Glutamatergic neuron (in vitro differentiated cells): ENCODE results near the gene BMP6. TPM values are rescaled to one million over a fixed set of nuclear protein-coding genes. Genes with fewer than 3 reads are reported as not detected.

Experiments used
- DNase-seq: peaks from one replicate; pipeline ENCODE4 v3.0.0; 2022
- H3K27ac Mint-ChIP-seq: one replicate; pipeline ENCODE4 v1.8.0; 2020; ENCODE audit warnings: mild to moderate bottlenecking, mixed read lengths, inconsistent platforms; ENCODE audit not compliant: unreplicated experiment
- H3K27me3 Mint-ChIP-seq: one replicate; pipeline ENCODE4 v1.8.0; 2020; ENCODE audit warnings: mild to moderate bottlenecking, moderate library complexity, mixed read lengths, inconsistent platforms; ENCODE audit not compliant: unreplicated experiment
- H3K36me3 Mint-ChIP-seq: one replicate; pipeline ENCODE4 v1.8.0; 2020; ENCODE audit warnings: mild to moderate bottlenecking, mixed read lengths, inconsistent platforms; ENCODE audit not compliant: unreplicated experiment
- H3K4me1 Mint-ChIP-seq: one replicate; pipeline ENCODE4 v1.8.0; 2020; ENCODE audit warnings: mild to moderate bottlenecking, low read depth, mixed read lengths, inconsistent platforms; ENCODE audit not compliant: unreplicated experiment
- H3K4me3 Mint-ChIP-seq: one replicate; pipeline ENCODE4 v1.8.0; 2020; ENCODE audit warnings: mild to moderate bottlenecking, mixed read lengths, inconsistent platforms; ENCODE audit not compliant: unreplicated experiment
- H3K9me3 Mint-ChIP-seq: one replicate; pipeline ENCODE4 v1.8.0; 2020; ENCODE audit warnings: mild to moderate bottlenecking, moderate library complexity, mixed read lengths, inconsistent platforms; ENCODE audit not compliant: unreplicated experiment
- CTCF ChIP-seq: fragments of 200-600 bp; sonication (generic); IDR thresholded peaks from one replicate; pipeline ENCODE4 v1.5.0; 2021; ENCODE audit not compliant: partially characterized antibody, unreplicated experiment
- total RNA-seq: library from RNA; stranded (reverse); fragmentation: NEBNext Ultra II Directional; extraction: Animal tissue kit (Norgen Biotek cat#: 25700); gene quantifications from one replicate; pipeline ENCODE4 v1.2.1, GENCODE V29; 2021; ENCODE audit not compliant: unreplicated experiment

Gene BMP6
- total RNA-seq, 1 donor from 2014 or later: 0.25 TPM

- DNase-seq: no peak
- H3K4me1 Mint-ChIP-seq: peaks cover 23% of the 10 kb centered on the region
- TF ChIP-seq CTCF: no peak
- no peaks in the 10 kb centered on the region for H3K36me3 Mint-ChIP-seq
- H3K27ac Mint-ChIP-seq: no peak overlapping the region
- H3K27me3 Mint-ChIP-seq: no peaks in the 10 kb centered on the region
- no peak overlapping the region for H3K4me3 Mint-ChIP-seq
- peaks cover 3% of the 10 kb centered on the region for H3K9me3 Mint-ChIP-seq
Observed at GRCh38 chr6:7805078-7805849, 79.4 kb downstream of the BMP6 start.

GRCh38 chr6:7805850-7806214, 79.9 kb downstream of the BMP6 start:
- H3K27ac Mint-ChIP-seq: no peak overlapping the region
- no peaks in the 10 kb centered on the region for H3K27me3 Mint-ChIP-seq
- no peak for TF ChIP-seq CTCF
- H3K36me3 Mint-ChIP-seq: no peaks in the 10 kb centered on the region
- peaks cover 3% of the 10 kb centered on the region for H3K9me3 Mint-ChIP-seq
- peaks cover 23% of the 10 kb centered on the region for H3K4me1 Mint-ChIP-seq
- no peak for DNase-seq
- H3K4me3 Mint-ChIP-seq: no peak overlapping the region

GRCh38 chr6:7806711-7807110, 80.8 kb downstream of the BMP6 start:
- no peaks in the 10 kb centered on the region for H3K27me3 Mint-ChIP-seq
- H3K4me1 Mint-ChIP-seq: peaks cover 20% of the 10 kb centered on the region
- H3K36me3 Mint-ChIP-seq: no peaks in the 10 kb centered on the region
- H3K27ac Mint-ChIP-seq: no peak overlapping the region
- TF ChIP-seq CTCF: no peak
- no peak overlapping the region for H3K4me3 Mint-ChIP-seq
- H3K9me3 Mint-ChIP-seq: peaks cover 3% of the 10 kb centered on the region
- DNase-seq: no peak

- Mint-ChIP-seq H3K36me3 (no peaks in the 10 kb centered on the region), H3K4me1 (peaks cover 7% of the 10 kb centered on the region), H3K4me3 (no peak overlapping the region)
Observed at GRCh38 chr6:7809346-7809745, 83.4 kb downstream of the BMP6 start.

More at GRCh38 chr6:7809346-7809745, 83.4 kb downstream of the BMP6 start:
- TF ChIP-seq CTCF: no peak
- H3K27me3 Mint-ChIP-seq: no peaks in the 10 kb centered on the region
- H3K9me3 Mint-ChIP-seq: peaks cover 2% of the 10 kb centered on the region
- H3K27ac Mint-ChIP-seq: no peak overlapping the region
- no peak for DNase-seq
